BE2C (cell line): ENCODE results near the gene SLC30A3.

ENCODE experiments used
- DNase-seq: peaks from one replicate; pipeline ENCODE4 v3.0.0-alpha.2; 2020
- H3K27me3 ChIP-seq: fragments of 250-450 bp; sonication (Bioruptor Pico); 2 replicates; pipeline ENCODE4 v1.5.1; 2020; ENCODE audit warnings: mild to moderate bottlenecking
- H3K36me3 ChIP-seq: fragments of 250-450 bp; sonication (Bioruptor Pico); 2 replicates; pipeline ENCODE4 v1.5.1; 2020; ENCODE audit warnings: mild to moderate bottlenecking
- H3K4me1 ChIP-seq: fragments of 250-450 bp; sonication (Bioruptor Pico); 2 replicates; pipeline ENCODE4 v1.5.1; 2020
- H3K4me3 ChIP-seq: 2 replicates; pipeline ENCODE4 v1.5.1; 2011; ENCODE audit warnings: low read depth, low read length
- H3K9me3 ChIP-seq: fragments of 250-450 bp; sonication (Bioruptor Pico); 2 replicates; pipeline ENCODE4 v1.5.1; 2020
- CTCF ChIP-seq: IDR thresholded peaks from 2 replicates; pipeline ENCODE4 v1.5.1; 2012; ENCODE audit warnings: mild to moderate bottlenecking, low read depth, low read length

Gene SLC30A3

GRCh38 chr2:27205206-27205605, 57.6 kb downstream of the SLC30A3 start:
- TF ChIP-seq CTCF = no peak
- Histone ChIP-seq H3K4me1 (peaks cover 5% of the 10 kb centered on the region), H3K9me3 (no peaks in the 10 kb centered on the region), H3K4me3 (no peak overlapping the region), H3K36me3 (peaks cover 79% of the 10 kb centered on the region), H3K27me3 (no peaks in the 10 kb centered on the region)
- DNase-seq = no peak

DNA sequence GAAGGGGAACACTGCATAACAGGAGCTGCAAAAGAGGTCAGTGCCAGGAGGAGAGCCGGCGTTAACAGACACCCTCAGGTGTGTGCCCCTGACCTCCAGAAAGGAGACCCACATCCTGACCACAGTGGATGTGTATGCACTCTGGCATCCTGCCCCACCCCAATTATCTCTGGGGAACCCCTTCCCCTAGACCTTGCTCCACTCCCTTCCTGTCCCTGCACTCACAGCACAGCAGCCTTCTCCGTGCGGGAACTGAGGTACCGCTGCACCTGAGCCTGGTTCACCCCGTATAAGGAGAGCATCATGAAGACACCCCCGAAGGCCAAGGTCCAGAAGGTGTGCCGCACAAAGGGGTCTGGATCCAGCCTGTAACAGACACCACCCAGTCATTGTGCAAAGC, 58.3 kb downstream of the SLC30A3 start:
- no peaks in the 10 kb centered on the region for H3K27me3 ChIP-seq
- peaks cover 4% of the 10 kb centered on the region for H3K4me1 ChIP-seq
- peaks cover 80% of the 10 kb centered on the region for H3K36me3 ChIP-seq
- TF ChIP-seq CTCF = no peak
- no peaks in the 10 kb centered on the region for H3K9me3 ChIP-seq
- no peak for DNase-seq
- no peak overlapping the region for H3K4me3 ChIP-seq

DNA sequence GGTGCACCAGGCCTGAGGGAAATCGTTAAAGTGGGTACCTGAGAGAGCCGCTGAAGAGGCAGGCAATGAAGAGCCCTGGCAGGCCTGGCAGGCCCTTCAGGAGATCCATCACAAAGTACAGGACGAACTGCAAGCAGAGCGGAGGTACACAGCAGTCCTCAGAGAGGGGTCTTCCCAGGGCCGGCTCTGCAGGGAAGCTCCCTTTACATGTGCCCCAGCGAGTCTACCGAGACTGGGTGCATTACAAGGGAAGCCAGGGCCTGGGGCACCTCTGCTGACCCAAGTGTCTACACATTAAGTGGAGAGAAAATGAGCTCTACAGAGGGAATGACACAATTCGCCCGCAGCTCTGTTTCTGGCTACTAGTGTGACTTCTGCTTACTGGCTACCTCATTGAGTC, 59.1 kb downstream of the SLC30A3 start:
- DNase-seq = no peak
- TF ChIP-seq CTCF = no peak
- Histone ChIP-seq H3K27me3 (no peaks in the 10 kb centered on the region), H3K36me3 (peaks cover 75% of the 10 kb centered on the region), H3K4me3 (no peak overlapping the region), H3K9me3 (no peaks in the 10 kb centered on the region), H3K4me1 (peaks cover 4% of the 10 kb centered on the region)
